ENCODE results near the gene BTBD19.
"Not testable (repeated sequence)": the region's sequence is repeated elsewhere in the genome, so short reads cannot be mapped to it uniquely, and the experiment has no call there.

- not testable (repeated sequence) for TF ChIP-seq POLR2A, CTCF (IDR thresholded peaks at IDR 0.05)
These were observed 30.0 kb downstream of the BTBD19 start for GRCh38 chr1:44838294-44838693.

Measured in Peyer's patch (tissue), 4 donors.